IPS-NIHi7 (cell line): Measurements from ENCODE around the gene OR13C8.
"Not testable (repeated sequence)": the region's sequence is repeated elsewhere in the genome, so short reads cannot be mapped to it uniquely, and the experiment has no call there.

Source experiments
- DNase-seq: peaks from one replicate; pipeline ENCODE4 v3.0.0; 2012; ENCODE audit warnings: mixed read lengths; ENCODE audit errors: extremely low spot score

The OR13C8 gene

GRCh38 chr9:104568868-104569267 is at the start of gene OR13C8:
Gene OR13C8 (plus strand): TSS chr9:104569168. CDS start chr9:104569168, 0 bp downstream.
- no peak for DNase-seq

- DNase-seq = not testable (repeated sequence)
Observed at GRCh38 chr9:104520241-104520640, 48.7 kb upstream of the OR13C8 start.

DNA sequence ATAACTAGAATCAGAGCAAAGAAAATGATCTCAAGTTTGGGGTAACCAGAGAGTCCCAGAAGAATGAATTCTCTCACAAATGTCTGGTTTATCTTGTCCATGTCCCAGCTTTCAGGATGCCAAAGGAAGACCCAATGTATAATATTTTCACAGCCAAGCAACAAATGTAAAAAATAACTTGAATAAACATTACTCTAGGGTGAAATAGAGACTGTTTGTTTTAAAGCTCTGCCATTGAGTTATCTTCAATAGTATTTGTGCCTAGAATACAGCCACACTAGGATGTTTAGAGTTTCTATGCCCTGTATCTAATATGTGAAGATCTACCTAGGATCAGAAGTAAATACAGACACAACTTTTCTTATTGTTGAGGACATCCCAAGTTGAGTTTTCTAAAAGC is 41.9 kb upstream of the OR13C8 start, which contains the start of gene OR13C4:
TSS of gene OR13C4 (minus strand) at position 101 of the 400 bp plus-strand sequence. CDS start at position 101, 0 bp downstream.
- no peak for DNase-seq

GRCh38 chr9:104536756-104537155 is 32.2 kb upstream of the OR13C8 start, which contains the start of gene OR13C3:
Gene OR13C3 (minus strand): TSS chr9:104536856. CDS start chr9:104536723, 133 bp downstream.
- no peak for DNase-seq

DNA sequence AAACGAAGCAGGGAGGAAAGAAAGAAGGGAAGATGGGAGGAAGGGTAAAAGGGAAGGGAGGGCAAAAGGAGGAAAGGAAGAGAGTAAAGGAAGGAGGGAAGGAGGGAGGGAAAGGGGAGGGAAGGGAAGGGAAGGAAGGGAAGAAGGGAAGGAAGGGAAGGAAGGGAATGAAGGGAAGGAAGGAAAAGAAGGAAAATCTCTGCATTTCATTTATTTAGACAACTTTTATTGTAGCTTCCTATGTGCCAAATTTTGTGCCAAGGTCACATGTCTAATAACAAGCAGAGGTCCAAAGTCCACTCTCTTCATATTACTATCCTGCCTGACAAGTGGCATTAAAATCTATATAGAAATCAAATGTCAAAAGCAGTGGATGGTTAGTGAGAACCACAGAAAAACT is 29.7 kb upstream of the OR13C8 start:
- DNase-seq = no peak

- no peak for DNase-seq
Observed at GRCh38 chr9:104544644-104545043, 24.3 kb upstream of the OR13C8 start.

DNA sequence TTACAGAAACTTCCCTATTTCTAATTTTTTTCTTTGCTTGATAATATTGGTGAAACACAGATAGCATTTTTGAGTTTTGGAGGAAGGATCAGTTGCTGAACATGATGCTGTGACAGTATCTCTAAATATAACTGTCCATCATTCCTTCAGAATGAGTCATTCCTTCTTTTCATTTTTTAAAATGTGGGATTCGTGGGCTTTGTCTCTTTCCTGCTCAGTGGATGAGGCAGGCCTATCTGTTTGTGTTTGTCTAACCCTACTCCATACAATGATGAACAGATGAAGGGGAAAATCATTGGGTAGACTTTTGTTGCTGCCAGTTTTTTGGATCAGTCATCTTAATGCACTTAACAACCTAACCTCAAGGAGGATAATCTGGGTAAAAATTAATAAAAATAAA is 15.7 kb upstream of the OR13C8 start:
- no peak for DNase-seq

GRCh38 chr9:104555521-104555920 is 13.4 kb upstream of the OR13C8 start:
- DNase-seq = no peak

DNA sequence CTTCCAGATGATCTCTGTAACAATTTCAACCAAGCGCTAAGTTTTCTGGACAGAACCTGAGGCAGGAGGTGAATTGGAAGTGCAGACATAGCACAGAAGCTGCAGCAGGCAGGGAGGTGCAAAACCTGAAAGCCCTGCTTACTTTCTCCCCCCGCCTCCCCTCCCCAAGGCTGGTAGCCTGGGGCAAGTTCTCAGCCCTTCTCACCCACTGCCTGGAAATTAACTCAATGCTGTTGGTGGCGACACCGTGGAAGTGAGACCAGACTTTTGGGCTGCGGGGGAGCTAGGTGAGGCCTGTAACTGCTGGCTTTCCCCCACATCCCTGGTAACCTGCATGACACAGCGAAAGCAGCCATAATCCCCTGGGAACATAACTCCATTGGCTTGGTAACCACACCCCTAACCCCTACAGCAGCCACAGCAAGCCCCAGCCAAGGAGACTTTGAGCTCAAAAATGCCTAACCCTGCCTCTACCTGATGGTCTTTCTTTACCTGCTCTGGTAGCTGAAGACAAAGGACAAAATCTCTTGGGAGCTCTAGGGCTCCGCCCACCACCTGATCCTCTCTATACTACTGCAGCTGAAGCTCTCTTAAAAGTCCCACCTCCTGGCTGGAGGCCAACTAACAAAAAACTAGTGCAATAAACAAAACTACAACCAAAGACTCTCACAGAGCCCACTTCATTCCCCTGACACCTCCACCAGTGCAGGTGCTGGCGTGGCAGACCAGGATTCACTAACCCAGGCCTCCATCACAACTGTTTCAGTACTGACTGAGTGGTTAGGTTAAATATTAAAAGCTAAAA is 11.9 kb upstream of the OR13C8 start:
- DNase-seq = no peak

DNA sequence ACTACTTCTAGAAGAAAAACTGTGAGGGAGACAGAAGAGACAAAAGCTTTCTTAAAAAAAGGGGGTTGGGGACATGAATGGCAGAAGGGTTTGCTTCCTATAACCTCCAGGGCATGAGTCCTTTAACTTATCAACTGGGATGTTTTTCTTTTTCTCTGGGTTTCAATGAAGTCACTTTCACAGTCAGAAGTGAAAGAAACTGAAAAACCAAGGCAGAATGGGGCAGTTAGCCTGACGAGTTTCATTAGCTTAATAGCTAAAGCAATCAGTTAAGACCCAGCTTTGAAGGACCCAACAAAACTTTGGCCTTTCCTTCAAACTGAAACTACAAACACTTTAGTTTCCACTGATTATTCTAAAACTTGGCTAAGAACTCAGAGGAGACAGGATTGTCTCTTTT is 4.6 kb upstream of the OR13C8 start:
- no peak for DNase-seq

GRCh38 chr9:104572612-104573011 is 3.6 kb downstream of the OR13C8 start:
- no peak for DNase-seq

DNA sequence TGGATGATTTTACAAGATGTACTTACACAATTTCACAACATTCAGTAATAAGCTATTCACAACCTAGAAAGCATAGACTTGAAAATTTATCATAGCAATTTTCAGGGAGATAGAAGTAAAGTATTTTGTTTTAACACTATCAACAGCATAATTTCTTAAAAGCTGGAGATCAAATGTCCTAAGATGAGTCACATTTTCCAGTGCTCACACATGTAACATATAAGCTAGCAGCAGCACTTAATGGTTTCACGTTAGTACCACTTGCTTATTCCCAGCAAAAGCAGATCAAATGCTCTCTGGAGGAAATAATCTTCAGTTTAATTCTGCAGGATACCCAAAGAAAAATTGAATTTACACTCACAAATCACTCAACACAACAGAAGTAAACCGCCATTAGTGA is 6.5 kb downstream of the OR13C8 start:
- no peak for DNase-seq

DNA sequence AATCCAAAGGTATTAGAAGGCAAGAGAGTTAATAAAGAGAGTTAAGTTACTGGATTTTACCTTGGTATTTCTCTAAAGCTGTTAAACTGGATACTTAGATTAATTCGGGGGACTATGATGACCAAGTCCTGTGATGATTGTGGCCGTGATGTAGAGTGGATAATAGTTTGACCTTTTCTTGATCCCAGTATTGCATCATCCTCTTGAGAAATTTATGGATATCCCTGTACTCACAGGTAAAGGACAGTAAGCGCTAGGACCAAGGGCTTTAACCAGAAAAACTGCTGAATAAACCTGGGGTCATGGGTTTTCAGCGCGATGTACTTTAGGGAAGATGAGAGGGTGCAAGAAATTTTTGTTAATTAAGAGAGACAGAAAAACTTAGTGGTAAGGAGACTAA is 8.3 kb downstream of the OR13C8 start:
- no peak for DNase-seq

DNA sequence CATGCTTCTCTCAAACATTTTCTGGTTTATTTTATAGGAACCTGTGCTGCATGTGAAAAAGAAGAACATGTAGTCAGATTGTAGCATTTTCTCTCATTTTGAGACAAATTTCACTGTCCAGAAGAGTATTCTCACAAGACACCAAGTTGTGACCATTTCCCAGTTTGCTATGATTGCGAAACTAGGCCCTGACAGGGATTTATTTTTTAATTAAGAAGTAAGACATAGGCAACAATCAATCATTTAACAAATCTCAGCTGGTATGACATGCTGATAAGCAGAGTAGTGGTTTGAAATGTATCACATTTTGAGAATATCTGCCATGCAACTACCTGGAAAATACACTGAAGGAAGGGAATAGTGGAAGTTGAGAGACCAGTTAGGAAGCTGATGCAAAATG is 11.6 kb downstream of the OR13C8 start:
- DNase-seq = no peak

DNA sequence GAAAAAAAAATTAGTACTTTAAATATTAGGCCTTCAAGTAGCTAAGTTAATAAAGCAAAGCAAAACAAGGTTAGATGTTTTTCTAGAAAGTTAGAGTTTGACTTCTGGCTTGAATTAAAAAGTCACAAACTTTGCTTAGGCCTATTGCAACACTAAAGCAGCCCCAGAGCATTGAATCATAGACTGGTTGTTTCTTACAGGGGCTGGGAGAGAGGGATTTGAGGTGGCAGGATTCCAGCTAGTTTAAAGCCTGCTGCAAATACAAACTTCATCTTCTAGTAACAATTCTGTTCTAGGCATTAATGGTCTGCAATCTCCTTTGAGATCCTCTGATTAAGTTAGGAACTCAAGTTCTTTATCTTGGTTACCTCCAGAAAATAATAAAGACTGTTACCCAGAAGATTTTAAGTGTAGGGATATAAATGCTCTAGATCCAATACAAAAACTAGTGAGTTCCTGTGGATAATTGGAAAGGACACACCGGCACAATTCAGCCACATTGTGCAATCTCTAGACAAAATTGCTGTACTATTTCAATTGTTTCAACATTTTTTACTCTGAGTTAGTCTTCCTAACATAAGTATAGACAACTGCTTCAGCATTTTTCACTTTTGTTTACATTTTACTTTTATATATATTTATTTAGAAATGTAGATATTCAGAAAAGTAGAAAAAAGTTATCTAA is 17.7 kb downstream of the OR13C8 start:
- no peak for DNase-seq

DNA sequence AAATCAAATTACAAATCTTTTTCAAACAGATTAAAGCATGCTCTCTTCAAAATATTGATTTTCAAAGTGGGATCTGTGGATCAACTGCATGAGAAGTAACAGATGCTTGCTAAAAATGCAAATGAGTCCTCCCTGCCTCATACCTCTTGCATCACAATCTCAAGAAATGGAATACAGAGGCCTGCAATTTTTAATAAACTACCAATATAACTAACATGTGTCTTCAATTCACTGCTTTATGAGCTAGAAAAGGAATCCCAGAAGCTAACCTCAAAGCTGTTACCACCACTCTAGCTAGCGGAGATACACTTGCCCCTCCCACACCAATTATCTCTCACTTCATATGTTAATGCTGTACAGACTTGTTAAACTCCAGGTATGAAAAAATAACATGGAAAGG is 20.7 kb downstream of the OR13C8 start:
- DNase-seq = no peak

GRCh38 chr9:104598749-104599148 is 29.8 kb downstream of the OR13C8 start:
- DNase-seq = not testable (repeated sequence)

GRCh38 chr9:104599313-104599712 is 30.3 kb downstream of the OR13C8 start, which contains the start of gene OR13C5:
Gene OR13C5 (minus strand): TSS chr9:104599413. CDS start chr9:104599413, 0 bp downstream.
- not testable (repeated sequence) for DNase-seq

DNA sequence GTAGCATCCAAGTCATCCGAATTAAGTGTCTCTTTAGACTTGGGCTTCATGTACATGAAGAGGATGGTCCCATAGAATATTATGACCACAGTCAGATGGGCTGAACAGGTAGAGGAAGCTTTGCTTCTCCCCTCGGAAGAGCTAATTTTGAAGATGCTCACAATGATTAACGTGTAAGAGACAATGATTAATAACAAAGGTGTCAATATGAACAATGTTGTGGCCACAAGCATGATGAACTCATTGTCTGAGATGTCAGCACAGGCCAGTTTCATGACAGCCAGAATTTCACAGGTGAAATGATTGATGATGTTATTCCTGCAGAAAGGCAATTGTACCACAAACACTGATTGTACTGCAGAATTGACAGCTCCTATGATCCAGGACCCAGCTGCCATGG is 35.8 kb downstream of the OR13C8 start:
- no peak for DNase-seq

DNA sequence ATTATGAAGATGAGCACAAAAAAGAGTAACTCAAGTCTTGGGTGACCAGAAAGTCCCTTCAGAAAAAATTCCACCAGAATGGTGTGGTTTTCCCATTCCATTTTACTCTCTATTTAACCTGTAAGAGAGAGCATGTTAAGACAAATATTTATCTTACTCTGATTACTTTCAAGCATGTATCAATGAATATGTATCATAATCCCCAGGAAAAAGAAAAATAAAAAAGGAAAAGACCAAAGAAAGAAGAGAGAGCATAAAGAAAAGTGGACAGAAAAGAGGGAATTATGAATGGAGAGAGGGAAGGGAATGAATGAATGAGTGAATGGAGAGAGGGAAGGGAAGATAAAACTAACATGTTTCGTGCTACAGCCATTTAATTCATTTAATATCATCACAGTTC is 36.6 kb downstream of the OR13C8 start, which contains the start of gene OR13C2:
TSS of gene OR13C2 (minus strand) at position 101 of the 400 bp plus-strand sequence. CDS start at position 101, 0 bp downstream.
- not testable (repeated sequence) for DNase-seq

- DNase-seq = no peak
Observed at GRCh38 chr9:104606152-104606551, 37.2 kb downstream of the OR13C8 start.

- DNase-seq = no peak
Observed at GRCh38 chr9:104608336-104608735, 39.4 kb downstream of the OR13C8 start.

DNA sequence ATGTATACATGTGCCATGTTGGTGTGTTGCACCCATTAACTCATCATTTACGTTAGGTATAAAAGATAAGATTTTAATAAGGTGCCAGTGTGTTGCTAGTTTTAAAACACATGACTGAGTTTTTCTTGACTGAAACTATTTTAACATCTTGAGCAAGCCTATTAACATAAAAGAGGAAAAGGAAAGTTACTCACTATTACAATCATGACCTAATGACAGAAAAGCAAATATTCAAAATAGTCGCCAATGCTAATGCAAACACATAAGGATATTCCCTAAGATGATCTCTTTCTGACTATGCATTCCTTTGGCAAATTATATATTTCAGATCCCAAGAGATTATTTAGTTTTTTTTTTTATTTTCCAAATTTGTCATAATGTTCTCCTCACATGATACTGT is 42.2 kb downstream of the OR13C8 start:
- DNase-seq = no peak
